HG03520 (cell line): Measurements from ENCODE around the gene PPM1F.

Source experiments
- ATAC-seq: cut with Tn5 transposase; IDR thresholded peaks from one replicate; pipeline ENCODE4 v1.9.1; 2021; ENCODE audit warnings: mild to moderate bottlenecking, moderate library complexity; ENCODE audit not compliant: unreplicated experiment

Gene PPM1F

GRCh38 chr22:21952586-21953571 lies at the start of gene PPM1F:
PPM1F (minus strand) TSS chr22:21952848; CDS start chr22:21946048, 6,800 bp downstream.
- no peak for ATAC-seq

- ATAC-seq = no peak
These were observed 49.2 kb upstream of the PPM1F start for GRCh38 chr22:22001664-22002525.

DNA sequence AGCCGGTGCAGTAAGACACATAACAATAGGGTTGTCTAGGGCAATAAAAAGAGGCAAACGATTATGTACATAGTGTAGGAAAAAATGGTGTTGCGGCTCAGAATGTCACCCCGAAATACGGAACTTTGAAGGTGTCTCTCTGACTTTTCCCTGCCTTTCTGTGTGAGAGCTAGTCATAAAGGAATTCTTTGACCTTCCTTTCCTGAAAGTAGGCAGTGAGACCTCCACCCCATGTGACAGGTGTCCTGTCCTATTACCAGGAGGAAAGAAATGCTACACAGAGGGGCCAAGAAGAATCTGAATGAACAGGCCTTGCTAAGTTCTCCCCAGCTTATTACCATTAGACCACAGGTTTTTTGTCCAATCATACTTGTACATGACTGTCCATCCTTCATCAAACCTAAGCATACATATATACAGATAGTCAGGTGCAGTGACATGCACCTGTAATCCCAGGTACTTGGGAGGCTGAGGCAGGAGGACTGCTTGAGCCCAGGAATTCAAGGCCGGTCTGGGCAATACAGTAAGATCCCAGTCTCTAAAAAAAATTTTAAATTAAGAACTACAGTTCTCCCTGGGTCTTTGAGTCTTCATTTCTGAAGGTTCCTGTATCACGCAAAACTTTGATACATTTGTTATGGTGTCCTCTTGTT lies 46.1 kb upstream of the PPM1F start:
- ATAC-seq = no peak

DNA sequence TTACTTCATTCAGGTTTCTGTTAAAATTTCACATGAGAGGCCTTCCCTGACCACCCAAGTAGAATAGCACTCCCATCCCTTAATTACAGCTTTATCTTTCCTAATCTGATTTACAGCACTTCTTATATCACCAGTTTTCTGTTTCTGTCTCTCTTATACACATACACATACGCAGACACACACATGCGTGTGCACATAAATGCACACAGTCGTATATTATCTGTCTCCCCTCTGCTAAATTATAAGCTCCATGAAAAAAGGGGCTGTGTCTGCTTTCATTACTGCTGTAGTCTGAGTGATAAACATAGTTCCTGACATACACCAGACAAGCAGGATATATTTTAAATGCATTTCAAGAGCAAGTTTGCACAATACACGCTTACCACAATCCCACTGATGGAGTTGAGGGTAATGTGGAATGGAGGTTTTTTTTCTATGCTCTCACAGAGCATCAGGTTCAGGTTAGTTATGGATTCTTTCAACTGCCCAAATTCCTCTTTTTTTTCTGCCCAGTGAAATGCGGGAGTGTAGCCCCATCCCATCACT lies 43.6 kb upstream of the PPM1F start:
- no peak for ATAC-seq

DNA sequence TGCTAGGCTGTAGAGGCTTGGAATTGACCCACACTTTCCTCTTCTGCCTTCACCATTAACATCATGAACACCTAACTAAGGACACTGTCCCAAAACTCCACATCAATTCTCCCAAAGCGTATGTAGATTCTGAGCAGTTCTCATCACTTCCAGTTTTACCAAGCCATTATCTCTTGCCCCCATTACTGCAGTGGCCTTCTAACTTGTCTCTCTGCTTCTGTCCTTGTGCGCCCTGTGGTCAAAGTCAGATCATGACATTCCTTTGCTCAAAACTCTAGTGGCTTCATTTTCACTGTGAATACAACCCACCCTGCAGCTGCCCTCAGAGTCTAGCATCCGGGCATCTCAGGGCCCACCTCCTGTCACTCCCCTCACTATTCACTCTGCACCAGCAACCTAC lies 43.0 kb upstream of the PPM1F start:
- no peak for ATAC-seq

GRCh38 chr22:21994881-21995444 lies 42.3 kb upstream of the PPM1F start:
- ATAC-seq = no peak

DNA sequence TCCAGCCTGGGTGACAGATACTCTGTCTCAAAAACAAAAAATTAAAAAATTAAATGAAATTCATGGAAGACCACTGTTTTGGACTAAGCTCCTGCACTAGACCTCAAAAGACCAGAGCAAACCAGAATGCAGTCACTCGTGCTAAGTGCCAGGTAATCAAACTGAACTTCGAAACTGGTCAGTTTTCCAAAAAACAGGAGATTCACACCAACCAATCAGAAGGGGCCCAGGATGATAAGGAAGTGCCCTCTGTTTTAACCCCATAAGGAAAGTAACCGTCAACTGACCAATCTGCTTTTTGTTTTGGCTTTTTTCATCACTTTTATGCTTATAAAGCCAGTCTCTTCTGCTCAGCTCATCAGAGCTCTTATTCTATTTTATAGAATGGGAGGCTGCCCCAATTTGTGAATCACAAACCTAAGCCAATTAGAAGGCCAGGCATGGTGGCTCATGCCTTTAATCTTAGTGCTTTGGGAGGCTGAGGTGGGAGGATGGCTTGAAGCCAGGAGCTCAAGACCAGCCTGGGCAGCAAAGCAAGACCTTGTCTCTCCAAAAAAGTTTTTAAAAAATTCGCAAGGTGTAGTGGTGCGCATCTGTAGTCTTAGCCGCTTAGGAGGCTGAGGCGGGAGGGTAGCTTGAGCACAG lies 40.1 kb upstream of the PPM1F start:
- ATAC-seq = no peak

DNA sequence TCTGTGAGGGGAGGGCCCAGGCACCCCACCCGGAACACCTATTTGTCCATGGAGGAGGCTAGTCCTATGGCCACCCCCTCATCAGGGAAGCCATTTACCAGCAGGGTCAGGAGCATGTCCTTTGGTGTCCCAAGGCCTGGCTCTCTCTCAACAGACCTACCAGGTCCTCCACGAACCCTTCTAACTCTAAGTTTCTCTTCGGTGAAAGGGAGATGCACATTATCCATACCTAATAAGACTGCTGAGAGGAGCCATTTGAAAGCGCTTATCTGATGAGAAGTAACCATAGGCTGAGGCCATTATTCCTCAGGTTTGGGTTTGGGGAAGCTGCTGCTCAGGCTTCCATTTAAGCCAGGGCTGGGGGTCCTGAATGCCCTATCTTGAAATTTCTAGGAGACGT lies 39.1 kb upstream of the PPM1F start:
- ATAC-seq = no peak

DNA sequence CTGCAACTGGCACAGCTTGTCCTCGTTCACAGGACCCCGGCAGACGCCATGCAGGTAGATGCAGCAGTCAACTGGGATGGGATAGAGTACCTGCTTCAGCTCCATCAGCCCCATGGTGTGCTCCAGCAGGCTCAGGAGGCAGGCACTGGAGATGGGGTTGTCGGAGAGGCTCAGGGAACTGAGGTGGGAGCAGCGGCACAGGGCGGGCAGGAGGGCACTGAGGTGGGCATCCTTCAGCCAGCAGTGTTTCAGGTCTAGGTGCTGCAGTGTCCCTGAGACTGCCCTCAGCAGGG lies 38.6 kb upstream of the PPM1F start:
- no peak for ATAC-seq

GRCh38 chr22:21990445-21991303 lies 38.0 kb upstream of the PPM1F start:
- ATAC-seq = no peak

- ATAC-seq = no peak
These were observed 36.4 kb upstream of the PPM1F start for GRCh38 chr22:21989049-21989448.

DNA sequence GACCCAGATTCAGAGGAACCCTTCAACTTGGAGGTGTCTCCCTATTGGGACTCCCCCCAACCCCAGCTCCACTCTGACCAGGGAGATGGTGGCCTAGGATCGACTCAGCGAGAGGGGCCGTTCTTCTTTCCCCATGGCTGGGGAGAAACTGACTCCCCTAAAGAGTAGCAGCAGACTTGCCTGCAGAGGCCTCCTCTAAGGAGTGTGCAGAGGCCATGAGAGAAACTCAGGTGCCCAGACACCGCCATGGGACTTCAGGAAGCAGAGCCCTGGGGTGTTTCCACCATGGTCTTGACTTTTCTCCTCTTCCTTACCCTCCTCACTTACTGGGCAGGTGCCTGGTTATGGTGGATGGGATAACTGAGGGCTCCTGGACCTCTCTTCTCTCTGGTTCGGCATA lies 32.6 kb upstream of the PPM1F start:
- ATAC-seq = no peak

DNA sequence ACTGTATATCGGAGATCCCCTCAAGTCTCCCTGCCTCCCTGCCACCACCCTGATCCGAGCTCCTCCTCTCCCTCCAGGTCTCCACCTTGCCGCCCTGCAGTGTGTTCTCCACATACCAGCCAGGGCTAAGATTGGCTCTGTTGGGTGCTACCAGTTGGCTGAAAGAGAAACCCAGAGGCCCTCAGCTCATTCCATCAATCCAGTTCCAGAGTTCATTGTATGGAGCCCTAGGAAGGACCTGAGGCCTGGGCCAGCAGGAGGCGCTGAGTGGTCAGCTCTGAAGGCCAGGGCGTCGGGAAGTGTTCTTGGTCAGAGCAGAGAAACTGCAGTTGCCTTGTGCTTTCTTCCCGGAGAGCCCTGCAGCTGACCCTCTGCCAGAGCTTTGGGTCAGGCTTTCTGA lies 32.1 kb upstream of the PPM1F start:
- ATAC-seq = no peak

DNA sequence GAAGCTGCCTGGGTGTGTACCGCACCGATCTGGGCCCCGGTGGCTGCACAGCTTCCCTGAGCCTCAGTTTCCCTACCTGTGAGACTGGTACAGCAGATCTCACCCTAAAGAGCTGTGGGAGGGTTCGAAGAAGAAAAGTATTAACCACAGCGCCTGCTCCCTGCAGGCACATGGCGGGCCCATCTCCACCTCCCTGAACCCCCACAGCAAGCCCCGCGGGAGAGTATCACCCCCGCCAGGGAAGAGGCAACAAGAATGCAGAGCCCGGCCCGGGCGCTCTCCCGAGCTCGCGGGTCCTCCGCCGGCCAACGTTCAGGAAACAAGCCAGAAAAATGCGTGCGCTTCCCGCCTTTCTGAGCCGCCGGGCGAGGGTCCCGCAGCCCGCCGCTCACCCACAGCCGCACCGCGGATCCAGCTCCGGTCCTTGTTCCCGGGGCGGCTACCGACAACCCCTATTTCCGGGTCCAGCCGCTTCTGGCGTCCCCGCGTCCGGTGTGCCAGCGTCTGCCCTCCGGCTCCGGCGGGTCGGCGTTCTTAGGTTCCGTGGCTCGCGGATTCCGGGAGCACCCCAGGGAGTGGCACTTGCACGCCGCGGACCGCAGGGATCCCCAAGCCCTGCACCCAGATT lies 29.8 kb upstream of the PPM1F start, which contains the start of gene TOP3B:
Gene TOP3B (minus strand): TSS at position 450 of the 628 bp plus-strand sequence. CDS start 7,078 bp downstream, outside the sequence.
- ATAC-seq = no peak

- no peak for ATAC-seq
These were observed 29.2 kb upstream of the PPM1F start for GRCh38 chr22:21981874-21982273.

GRCh38 chr22:21980547-21980946 lies 27.9 kb upstream of the PPM1F start:
- ATAC-seq = no peak

DNA sequence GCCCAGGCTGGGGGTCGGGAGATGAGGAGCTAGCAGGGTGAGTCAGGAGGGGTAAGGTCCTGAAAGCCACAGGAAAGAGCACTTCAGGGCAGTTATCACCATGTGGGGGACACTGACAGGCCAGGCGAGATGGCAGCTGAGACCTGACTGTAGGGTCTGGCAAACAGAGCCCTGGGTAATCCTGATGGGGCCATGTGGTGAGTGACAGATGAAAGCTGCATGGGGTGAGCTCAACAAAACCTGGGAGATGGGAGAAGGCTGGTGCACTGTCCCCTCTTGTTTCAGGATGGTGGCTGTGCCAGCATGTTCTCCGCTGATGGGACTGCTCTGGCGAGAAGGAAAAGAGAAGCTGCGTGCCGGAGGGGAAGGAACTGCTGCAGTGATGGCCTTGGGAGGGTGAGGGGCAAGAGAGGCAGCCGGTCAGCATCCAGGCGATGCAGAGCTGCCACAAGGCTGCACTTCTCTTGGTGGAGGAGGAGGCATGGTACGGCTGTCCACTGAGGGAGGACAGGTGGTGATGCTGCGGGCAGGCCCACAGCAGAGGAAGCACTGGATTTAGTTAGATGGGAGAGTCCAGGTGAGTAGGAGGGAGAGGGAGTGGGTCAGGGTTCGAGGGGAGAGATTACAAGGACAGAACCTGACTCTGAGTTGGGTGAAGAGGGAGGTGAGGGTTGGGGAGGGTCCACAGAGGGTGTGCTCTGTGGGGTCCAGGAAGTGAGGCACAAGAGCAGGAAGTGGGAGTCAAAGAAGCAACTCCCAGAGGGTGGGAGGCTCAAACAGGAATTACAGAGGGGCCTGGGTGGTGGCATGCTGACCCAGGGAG lies 26.1 kb upstream of the PPM1F start:
- ATAC-seq = no peak

- ATAC-seq = no peak
These were observed 25.2 kb upstream of the PPM1F start for GRCh38 chr22:21977814-21978213.
